H9 (cell line): ENCODE data around the gene C5orf46. TPM values are rescaled to one million over a fixed set of nuclear protein-coding genes. Genes with fewer than 3 reads are reported as not detected.

Source experiments
- DNase-seq: peaks from one replicate; pipeline ENCODE4 v3.0.0-alpha.2; 2017
- H2AFZ ChIP-seq: one replicate; pipeline ENCODE4 v1.6.1; 2013; ENCODE audit warnings: mild to moderate bottlenecking, low read length, control low read depth, moderate library complexity
- H2AK5ac ChIP-seq: 2 replicates; pipeline ENCODE4 v1.6.1; 2013; ENCODE audit warnings: low read length, control low read depth, mixed read lengths; ENCODE audit not compliant: insufficient read length
- H2BK120ac ChIP-seq: one replicate; pipeline ENCODE4 v1.6.1; 2013; ENCODE audit warnings: low read depth, mild to moderate bottlenecking, low read length, control low read depth, inconsistent platforms; ENCODE audit not compliant: poor library complexity, severe bottlenecking
- H2BK12ac ChIP-seq: 2 replicates; pipeline ENCODE4 v1.6.1; 2013; ENCODE audit warnings: low read length, control low read depth, mixed read lengths, low read depth; ENCODE audit not compliant: insufficient read length
- H2BK15ac ChIP-seq: 2 replicates; pipeline ENCODE4 v1.6.1; 2013; ENCODE audit warnings: low read depth, low read length, control low read depth
- H2BK20ac ChIP-seq: one replicate; pipeline ENCODE4 v1.6.1; 2013; ENCODE audit warnings: low read depth, mild to moderate bottlenecking, low read length, control low read depth, inconsistent platforms; ENCODE audit not compliant: poor library complexity, severe bottlenecking
- H2BK5ac ChIP-seq: 2 replicates; pipeline ENCODE4 v1.6.1; 2013; ENCODE audit warnings: low read length, control low read depth, mixed read lengths; ENCODE audit not compliant: insufficient read length
- H3K14ac ChIP-seq: 2 replicates; pipeline ENCODE4 v1.6.1; 2013; ENCODE audit warnings: low read length, control low read depth; ENCODE audit not compliant: insufficient read depth
- H3K18ac ChIP-seq: 2 replicates; pipeline ENCODE4 v1.6.1; 2013; ENCODE audit warnings: low read depth, mild to moderate bottlenecking, mixed read lengths, low read length, control low read depth; ENCODE audit not compliant: insufficient read length
- H3K23ac ChIP-seq: 2 replicates; pipeline ENCODE4 v1.6.1; 2013; ENCODE audit warnings: low read length, control low read depth, mixed read lengths, low read depth; ENCODE audit not compliant: insufficient read length
- H3K23me2 ChIP-seq: 2 replicates; pipeline ENCODE4 v1.6.1; 2013; ENCODE audit warnings: low read depth, mild to moderate bottlenecking, mixed read lengths, low read length, control low read depth; ENCODE audit not compliant: insufficient read length, poor library complexity, severe bottlenecking
- H3K27ac ChIP-seq: 2 replicates; pipeline ENCODE4 v1.5.1; 2013; ENCODE audit warnings: low read length, control low read depth, mixed read lengths, low read depth; ENCODE audit not compliant: insufficient read length
- H3K27me3 ChIP-seq: 2 replicates; pipeline ENCODE4 v1.6.1; 2013; ENCODE audit warnings: low read length, control low read depth, inconsistent platforms; ENCODE audit not compliant: insufficient read depth
- H3K4ac ChIP-seq: 2 replicates; pipeline ENCODE4 v1.6.1; 2013; ENCODE audit warnings: low read depth, mild to moderate bottlenecking, control low read depth, inconsistent platforms, low read length, moderate library complexity
- H3K4me1 ChIP-seq: 2 replicates; pipeline ENCODE4 v1.6.1; 2013; ENCODE audit warnings: low read length, control low read depth, inconsistent platforms; ENCODE audit not compliant: insufficient read depth
- H3K4me2 ChIP-seq: 2 replicates; pipeline ENCODE4 v1.6.1; 2013; ENCODE audit warnings: low read length, control low read depth, mixed read lengths; ENCODE audit not compliant: insufficient read length, insufficient read depth
- H3K56ac ChIP-seq: 2 replicates; pipeline ENCODE4 v1.6.1; 2013; ENCODE audit warnings: low read depth, mild to moderate bottlenecking, mixed read lengths, low read length, control low read depth; ENCODE audit not compliant: insufficient read length
- H3K79me1 ChIP-seq: 2 replicates; pipeline ENCODE4 v1.6.1; 2013; ENCODE audit warnings: low read depth, mild to moderate bottlenecking, moderate library complexity, low read length, control low read depth, inconsistent platforms; ENCODE audit not compliant: insufficient read depth, poor library complexity, severe bottlenecking
- H3K79me2 ChIP-seq: 2 replicates; pipeline ENCODE4 v1.6.1; 2013; ENCODE audit warnings: low read length, control low read depth, inconsistent platforms; ENCODE audit not compliant: insufficient read depth
- H3K9ac ChIP-seq: 2 replicates; pipeline ENCODE4 v1.6.1; 2013; ENCODE audit warnings: low read length, control low read depth, mixed read lengths; ENCODE audit not compliant: insufficient read length; ENCODE audit errors: extremely low read depth
- H3K9me3 ChIP-seq: one replicate; pipeline ENCODE4 v1.6.1; 2013; ENCODE audit warnings: low read depth, low read length, inconsistent platforms; ENCODE audit not compliant: control insufficient read depth
- H3T11ph ChIP-seq: one replicate; pipeline ENCODE4 v1.6.1; 2013; ENCODE audit warnings: mild to moderate bottlenecking, low read length, control low read depth, inconsistent platforms
- H4K20me1 ChIP-seq: one replicate; pipeline ENCODE4 v1.6.1; 2013; ENCODE audit not compliant: control insufficient read depth, insufficient read length, insufficient read depth
- H4K5ac ChIP-seq: 2 replicates; pipeline ENCODE4 v1.6.1; 2013; ENCODE audit warnings: low read depth, mild to moderate bottlenecking, mixed read lengths, low read length, control low read depth; ENCODE audit not compliant: insufficient read length
- H4K8ac ChIP-seq: replicated peaks from 2 replicates; pipeline ENCODE4 v1.6.1; 2013; ENCODE audit warnings: low read length, control low read depth, mixed read lengths, low read depth; ENCODE audit not compliant: insufficient read length
- H4K91ac ChIP-seq: 2 replicates; pipeline ENCODE4 v1.6.1; 2013; ENCODE audit warnings: low read depth, mild to moderate bottlenecking, moderate library complexity, mixed read lengths, low read length, control low read depth; ENCODE audit not compliant: insufficient read length
- H3K27ac Mint-ChIP-seq, 3 experiments: 2 replicates in 2 of 3; 3 replicates in 1 of 3; pipeline ENCODE4 v1.8.0; 2020 to 2021; ENCODE audit warnings: mixed read lengths in 3 of 3, mild to moderate bottlenecking in 1 of 3, moderate library complexity in 1 of 3
- H3K27me3 Mint-ChIP-seq: 2 replicates; pipeline ENCODE4 v1.8.0; 2021; ENCODE audit warnings: low read depth, mild to moderate bottlenecking, moderate library complexity, mixed read lengths
- H3K36me3 Mint-ChIP-seq, 3 experiments: 2 replicates in 2 of 3; 3 replicates in 1 of 3; pipeline ENCODE4 v1.8.0; 2020 to 2021; ENCODE audit warnings: low read depth in 3 of 3, mixed read lengths in 3 of 3; ENCODE audit not compliant: insufficient read depth in 1 of 3
- H3K4me1 Mint-ChIP-seq, 2 experiments: 2 replicates each; pipeline ENCODE4 v1.8.0; 2020; ENCODE audit warnings: mixed read lengths in 2 of 2
- H3K4me3 Mint-ChIP-seq, 2 experiments: 2 replicates in 1 of 2; 3 replicates in 1 of 2; pipeline ENCODE4 v1.8.0; 2020 to 2021; ENCODE audit warnings: mild to moderate bottlenecking in 2 of 2, mixed read lengths in 2 of 2, moderate library complexity in 1 of 2
- H3K9me3 Mint-ChIP-seq, 2 experiments: 2 replicates in 1 of 2; 3 replicates in 1 of 2; pipeline ENCODE4 v1.8.0; 2020; ENCODE audit warnings: mild to moderate bottlenecking in 2 of 2, mixed read lengths in 2 of 2, moderate library complexity in 1 of 2
- CTCF ChIP-seq: fragments of 200-600 bp; sonication (generic); conservative IDR thresholded peaks from 3 replicates; pipeline ENCODE4 v1.8.0; 2021; ENCODE audit warnings: antibody characterized with exemption, mild to moderate bottlenecking
- WGBS: extraction: QIAGEN DNeasy Blood & Tissue Kit; methylation state at CpG from one replicate; pipeline ENCODE4 v1.1.7; 2013; ENCODE audit warnings: missing lambda C conversion rate, low lambda C conversion rate, mixed read lengths; ENCODE audit not compliant: insufficient read length; ENCODE audit errors: extremely low coverage; 5-methylcytosine and 5-hydroxymethylcytosine counted together
- total RNA-seq: library from RNA; stranded (reverse); gene quantifications from 2 replicates; pipeline ENCODE4 v1.2.1, GENCODE V29; 2021

C5orf46 gene
- total RNA-seq, 1 experiment from 2014 or later, result not detected

- no peaks in the 10 kb centered on the region for H3K9me3 ChIP-seq
- no peak overlapping the region for H3K56ac ChIP-seq
- no peak overlapping the region for H3K27ac ChIP-seq
- no peaks in the 10 kb centered on the region; the same call in 1 of the 2 replicates for H3K79me2 ChIP-seq
- no peak overlapping the region for H3T11ph ChIP-seq
- TF ChIP-seq CTCF, result no peak
- no peaks in the 10 kb centered on the region for H3K79me1 ChIP-seq
- H4K91ac ChIP-seq, result no peak overlapping the region
- H4K8ac ChIP-seq, result no peak overlapping the region
- peaks cover 10% of the 10 kb centered on the region for H3K4me1 ChIP-seq
- no peak overlapping the region for H2BK120ac ChIP-seq
- no peak overlapping the region for H2BK20ac ChIP-seq
- no peak overlapping the region for H3K18ac ChIP-seq
- H3K27me3 Mint-ChIP-seq, result no peaks in the 10 kb centered on the region
- no peak overlapping the region for H3K4me3 Mint-ChIP-seq
- H2AFZ ChIP-seq, result no peak overlapping the region
- no peak overlapping the region for H4K5ac ChIP-seq
- no peak overlapping the region for H3K4ac ChIP-seq
- no peak overlapping the region for H2BK15ac ChIP-seq
- no peak for DNase-seq
- peaks cover 0 to 39% (median 2%) of the 10 kb centered on the region in 3 experiments; a peak in 3 of 7 replicates for H3K36me3 Mint-ChIP-seq
- no peak overlapping the region for H3K14ac ChIP-seq
- no peak overlapping the region for H2BK12ac ChIP-seq
- H3K23me2 ChIP-seq, result no peaks in the 10 kb centered on the region
- H2AK5ac ChIP-seq, result no peak overlapping the region
- no peak overlapping the region for H2BK5ac ChIP-seq
- peak overlapping the region in 1 of 3 experiments; percentile 7; a peak in 3 of 7 replicates for H3K27ac Mint-ChIP-seq
- no peaks in the 10 kb centered on the region for H3K27me3 ChIP-seq
- H3K9ac ChIP-seq, result no peak overlapping the region
- H4K20me1 ChIP-seq, result no peaks in the 10 kb centered on the region
- WGBS, result no CpG with 5 or more reads among the region's 6 CpGs
- H3K9me3 Mint-ChIP-seq, result no peaks in the 10 kb centered on the region; a peak in 1 of 5 replicates
- no peak overlapping the region for H3K23ac ChIP-seq
- no peak overlapping the region for H3K4me2 ChIP-seq
- peaks cover 7 to 40% of the 10 kb centered on the region in 2 experiments for H3K4me1 Mint-ChIP-seq
Observed at GRCh38 chr5:147882586-147883313, 23.6 kb downstream of the C5orf46 start.
